Activated CD4-positive, alpha-beta T cell treated with anti-CD3 and anti-CD28 coated beads, Interleukin-2, amount 50 U/mL, for 24 hours (primary cell): ENCODE measurements around the gene SUOX.
"Not testable (repeated sequence)": the region's sequence is repeated elsewhere in the genome, so short reads cannot be mapped to it uniquely, and the experiment has no call there.

Source experiments
- DNase-seq, 2 donors: peaks; one replicate each; pipeline ENCODE4 v3.0.0-alpha.2; 2020; ENCODE audit warnings: low read depth in 1 of 2, low spot score in 1 of 2

Gene SUOX

GRCh38 chr12:56020423-56021184 is 23.5 kb downstream of the SUOX start, which contains the start of gene IKZF4:
Gene IKZF4 (plus strand): TSS chr12:56021043. CDS start chr12:56021494, 451 bp downstream.
- DNase-seq, result no peak

GRCh38 chr12:56021889-56022497 is 24.9 kb downstream of the SUOX start:
- no peak for DNase-seq

DNA sequence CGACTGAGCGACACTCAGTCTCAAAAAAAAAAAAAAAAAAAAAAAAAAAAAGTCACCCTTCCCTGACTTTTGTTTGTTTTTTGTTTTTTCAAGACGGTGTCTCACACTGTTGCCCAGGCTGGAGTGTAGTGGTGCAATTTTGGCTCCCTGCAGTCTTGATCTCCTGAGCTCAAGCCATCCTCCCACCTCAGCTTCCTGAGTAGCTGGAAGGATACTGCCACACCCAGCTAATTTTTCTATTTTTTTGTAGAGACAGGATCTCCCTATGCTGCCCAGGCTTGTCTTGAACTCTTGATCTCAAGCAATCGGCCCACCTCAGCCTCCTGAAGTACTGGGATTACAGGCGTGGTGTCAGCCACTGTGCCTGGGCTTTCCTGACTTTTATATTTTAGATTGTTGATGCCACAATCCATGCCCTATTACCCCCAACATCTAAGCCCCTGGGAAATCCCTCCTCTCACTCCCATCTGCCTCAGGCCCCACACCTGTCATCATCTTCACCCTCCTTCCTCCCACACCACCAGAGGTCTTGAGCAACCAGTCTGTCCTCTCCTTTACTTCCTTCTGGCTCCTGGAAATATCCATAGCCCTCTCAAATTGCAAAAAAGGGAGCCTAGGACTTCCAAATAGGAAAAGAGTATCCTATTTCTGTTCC is 31.6 kb downstream of the SUOX start:
- no peak for DNase-seq

DNA sequence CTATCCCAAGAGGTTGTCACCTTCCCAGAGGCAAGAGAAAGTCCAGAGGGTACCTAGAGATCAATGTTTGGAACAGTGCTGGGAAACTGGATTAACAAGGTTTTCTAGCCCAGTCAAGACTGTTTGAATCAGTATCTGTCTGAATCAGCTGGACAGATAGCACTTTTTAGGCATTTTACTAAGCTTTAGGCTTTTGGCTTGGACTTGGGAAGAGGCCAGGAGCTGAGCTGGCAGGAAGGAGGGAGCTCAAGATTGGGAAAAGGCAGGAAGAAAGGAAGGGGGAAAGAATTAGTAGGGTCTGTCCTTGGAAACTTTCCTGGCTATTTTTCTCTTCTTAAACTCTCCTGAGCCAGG is 32.1 kb downstream of the SUOX start:
- DNase-seq, result no peak

DNA sequence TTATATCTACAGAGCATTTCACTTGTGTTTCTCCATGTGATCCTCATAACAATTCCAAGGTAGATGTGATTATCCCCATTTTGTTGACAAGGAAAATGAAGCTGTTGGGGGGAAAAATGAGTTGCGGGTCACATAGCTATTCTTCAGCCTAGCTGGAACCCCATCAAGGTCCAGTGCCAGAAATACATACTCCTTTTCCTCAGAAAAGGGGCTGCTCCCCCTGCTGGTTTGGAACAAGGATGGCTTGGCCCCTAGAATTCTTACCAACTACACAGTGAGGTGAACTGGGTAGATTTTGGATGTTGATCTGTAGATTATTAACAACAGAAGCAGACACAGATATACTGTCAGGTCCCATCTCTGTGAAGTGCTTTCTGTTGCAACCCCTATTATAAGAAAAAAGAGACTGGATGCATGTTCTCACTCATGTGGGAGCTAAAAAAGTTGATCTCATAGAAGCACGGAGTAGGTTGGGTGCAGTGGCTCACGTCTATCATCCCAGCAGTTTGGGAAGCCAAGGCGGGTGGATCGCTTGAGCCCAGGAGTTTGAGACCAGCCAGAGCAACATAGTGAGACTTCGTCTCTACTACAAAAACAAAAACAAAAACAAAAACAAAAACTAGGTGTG is 32.7 kb downstream of the SUOX start:
- DNase-seq, result no peak

- DNase-seq, result no peak
These were observed 34.9 kb downstream of the SUOX start for GRCh38 chr12:56031987-56032386.

- DNase-seq, result no peak
These were observed 37.7 kb downstream of the SUOX start for GRCh38 chr12:56034586-56035332.

- no peak for DNase-seq
These were observed 40.1 kb downstream of the SUOX start for GRCh38 chr12:56037161-56037560.

DNA sequence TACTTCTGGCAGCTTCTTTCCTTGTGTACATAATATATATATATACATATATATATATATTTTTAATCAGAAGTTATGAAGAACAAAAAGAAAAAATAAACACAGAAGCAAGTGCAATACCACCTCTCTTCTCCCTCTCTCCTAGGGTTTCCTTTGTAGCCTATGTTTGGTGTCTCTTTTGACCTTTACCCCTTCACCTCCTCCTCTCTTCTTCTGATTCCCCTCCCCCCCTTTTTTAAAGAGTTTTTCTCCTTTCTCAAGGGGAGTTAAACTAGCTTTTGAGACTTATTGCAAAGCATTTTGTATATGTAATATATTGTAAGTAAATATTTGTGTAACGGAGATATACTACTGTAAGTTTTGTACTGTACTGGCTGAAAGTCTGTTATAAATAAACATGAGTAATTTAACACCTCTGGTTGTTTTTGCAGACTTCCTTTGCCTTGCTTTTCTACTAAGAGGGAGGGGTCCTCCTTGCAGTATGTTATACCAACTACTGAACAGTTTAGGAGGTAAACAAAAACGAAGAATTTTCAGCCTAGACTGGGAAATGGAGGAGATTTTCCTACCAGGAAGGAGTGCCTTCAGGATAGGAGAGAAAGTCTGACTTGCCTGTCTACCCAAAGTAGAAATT is 41.1 kb downstream of the SUOX start:
- DNase-seq, result no peak

- DNase-seq, result no peak
These were observed 43.1 kb downstream of the SUOX start for GRCh38 chr12:56040151-56040550.

DNA sequence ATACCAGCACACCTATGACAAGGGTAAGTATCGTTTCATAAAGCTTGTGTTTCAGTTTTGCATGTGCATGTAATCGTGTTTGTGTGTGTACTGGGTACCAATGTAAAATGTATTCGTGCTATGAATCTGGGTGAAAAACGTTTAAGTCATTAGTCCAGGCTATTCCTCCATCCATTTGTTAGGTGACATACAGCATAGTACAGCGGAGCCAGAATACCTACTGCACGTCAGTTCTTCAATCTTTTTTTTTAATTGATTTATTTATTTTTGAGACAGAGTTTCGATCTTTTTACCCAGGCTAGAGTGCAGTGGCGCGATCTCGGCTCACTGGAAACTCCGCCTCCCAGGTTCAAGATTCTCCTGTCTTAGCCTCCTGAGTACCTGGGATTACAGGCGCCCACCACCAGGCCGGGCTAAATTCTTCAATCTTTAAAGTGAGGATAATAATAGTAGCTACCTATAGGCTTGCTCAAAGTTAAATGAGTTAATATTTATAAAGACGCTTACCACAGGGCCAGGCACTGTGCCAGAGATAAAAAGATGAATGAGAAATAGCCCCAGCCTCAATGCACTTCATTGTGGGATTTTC is 44.0 kb downstream of the SUOX start:
- DNase-seq, result no peak

DNA sequence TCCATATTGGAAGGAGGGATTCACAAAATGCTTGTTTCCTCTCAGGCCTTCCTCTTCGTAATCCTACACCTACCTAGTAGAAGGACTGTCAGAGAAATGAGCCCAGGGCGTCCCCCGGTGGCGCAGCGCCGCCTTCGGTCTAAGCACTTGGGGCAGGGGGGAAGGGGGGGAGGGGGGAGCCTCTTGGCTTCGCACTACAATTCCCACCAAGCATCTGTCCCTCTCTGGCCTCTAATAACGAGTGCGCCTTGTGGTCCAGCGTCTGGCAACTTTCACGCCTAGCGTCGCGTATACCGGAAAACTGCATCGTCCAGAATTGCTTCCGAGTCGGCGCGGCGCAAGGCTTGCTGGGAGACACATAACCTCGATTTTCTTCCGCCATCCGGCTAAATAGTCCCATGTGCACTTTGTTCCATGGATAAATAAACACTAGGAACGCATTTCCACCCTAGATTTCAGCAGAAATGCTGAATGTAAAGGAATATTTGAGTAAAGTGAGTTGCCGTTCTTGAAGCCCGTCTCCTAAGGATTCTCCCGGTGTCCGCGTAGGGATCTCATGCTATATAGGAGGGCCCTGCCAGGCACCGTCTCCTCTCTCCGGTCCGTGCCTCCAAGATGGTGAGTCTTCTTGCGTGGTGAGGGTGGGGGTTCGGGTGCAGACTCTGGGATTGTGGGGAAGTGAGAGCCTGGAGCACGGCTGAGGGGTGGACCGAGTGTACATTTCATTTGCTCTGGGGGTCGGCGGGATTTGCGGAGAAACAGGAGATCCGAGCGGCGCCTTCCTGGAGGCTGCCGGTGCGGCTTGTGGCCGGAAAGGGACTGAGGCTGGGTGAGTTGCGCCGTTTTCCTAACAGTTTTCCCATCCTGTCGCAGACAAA is 44.7 kb downstream of the SUOX start, which contains the start of gene RPS26:
Gene RPS26, plus strand, starts transcription at position 367 of the 878 bp plus-strand sequence. Its CDS starts 249 bp downstream, at position 616.
- DNase-seq, result peak; percentile 72 to 91

- not testable (repeated sequence) for DNase-seq
These were observed 45.3 kb downstream of the SUOX start for GRCh38 chr12:56042430-56042813.

- DNase-seq, result no peak
These were observed 45.8 kb downstream of the SUOX start for GRCh38 chr12:56042843-56043242.

DNA sequence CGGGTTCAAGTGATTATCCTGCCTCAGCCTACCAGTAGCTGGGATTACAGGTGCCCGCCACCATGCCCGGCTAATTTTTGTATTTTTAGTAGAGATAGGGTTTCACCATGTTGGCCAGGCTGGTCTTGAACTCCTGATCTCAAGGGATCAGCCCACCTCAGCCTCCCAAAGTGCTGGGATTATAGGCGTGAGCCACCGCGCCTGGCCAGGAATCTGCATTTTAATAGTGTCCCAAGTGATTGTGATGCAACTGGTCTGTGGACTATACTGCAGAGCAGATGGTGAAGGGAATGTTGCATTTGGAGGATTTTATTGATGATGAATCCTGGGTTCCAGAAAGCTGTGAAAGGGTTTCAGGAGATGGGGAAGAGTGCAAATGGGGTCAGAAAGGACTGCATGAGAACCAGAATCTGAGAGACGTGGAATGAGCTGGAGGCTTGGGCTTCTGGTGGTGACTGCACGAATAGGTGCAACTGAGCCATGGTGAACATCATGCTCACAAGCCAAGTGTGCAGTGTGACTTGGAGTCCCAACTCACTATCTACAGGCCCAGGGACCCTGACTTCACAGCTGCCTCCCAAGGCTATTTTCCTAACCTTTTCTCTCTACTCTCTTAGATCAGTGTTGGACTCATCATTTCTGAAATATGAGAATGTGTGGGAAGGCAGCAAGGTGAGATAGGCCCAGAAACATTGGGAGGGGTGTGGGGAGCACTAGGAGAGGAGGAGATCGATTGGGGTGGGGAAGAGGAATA is 49.1 kb downstream of the SUOX start:
- DNase-seq, result no peak

DNA sequence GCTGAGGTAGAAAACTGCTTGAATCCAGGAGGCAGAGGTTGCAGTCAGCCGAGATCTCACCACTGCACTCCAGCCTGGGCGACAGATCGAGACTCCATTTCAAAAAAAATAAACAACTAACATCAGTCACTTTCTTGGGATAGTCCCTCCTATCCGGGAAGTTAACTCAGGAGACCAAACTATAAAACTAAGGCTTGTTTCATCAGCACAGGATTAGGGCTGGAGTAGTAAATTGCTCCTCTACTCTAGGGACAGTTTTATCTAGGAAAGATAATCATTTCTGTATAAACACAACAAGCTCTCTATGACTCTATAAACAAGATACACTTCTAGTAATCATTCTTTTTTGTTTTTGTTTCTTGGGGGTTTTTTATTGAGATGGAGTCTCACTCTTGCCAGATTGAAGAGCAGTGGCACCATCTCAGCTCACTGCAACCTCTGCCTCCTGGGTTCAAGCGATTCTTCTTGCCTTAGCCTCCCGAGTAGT is 56.4 kb downstream of the SUOX start:
- DNase-seq, result no peak
